Activated CD8-positive, alpha-beta memory T cell treated with anti-CD3 and anti-CD28 coated beads for 1 hour (primary cell): ENCODE results near the gene GALNT18.

ENCODE experiments used
- DNase-seq, 2 donors: peaks; one replicate each; pipeline ENCODE4 v3.0.0-alpha.2; 2020; ENCODE audit warnings: low read depth in 1 of 2; ENCODE audit errors: extremely low read depth in 1 of 2

The GALNT18 gene

GRCh38 chr11:11569936-11570491 is 51.8 kb downstream of the GALNT18 start:
- DNase-seq: no peak

- DNase-seq: no peak
These were observed 53.1 kb downstream of the GALNT18 start for GRCh38 chr11:11568651-11569229.

- DNase-seq: no peak
These were observed 53.7 kb downstream of the GALNT18 start for GRCh38 chr11:11567936-11568650.

GRCh38 chr11:11565636-11566035 is 56.2 kb downstream of the GALNT18 start:
- no peak for DNase-seq

GRCh38 chr11:11563200-11563975 is 58.4 kb downstream of the GALNT18 start:
- DNase-seq: no peak

- DNase-seq: no peak
These were observed 59.8 kb downstream of the GALNT18 start for GRCh38 chr11:11561991-11562390.

- no peak for DNase-seq
These were observed 63.0 kb downstream of the GALNT18 start for GRCh38 chr11:11558826-11559225.

- DNase-seq: no peak
These were observed 63.4 kb downstream of the GALNT18 start for GRCh38 chr11:11558396-11558795.

GRCh38 chr11:11555208-11555607 is 66.6 kb downstream of the GALNT18 start:
- DNase-seq: no peak

GRCh38 chr11:11553573-11553972 is 68.2 kb downstream of the GALNT18 start:
- DNase-seq: no peak

- no peak for DNase-seq
These were observed 69.2 kb downstream of the GALNT18 start for GRCh38 chr11:11552529-11553087.

GRCh38 chr11:11550534-11550933 is 71.3 kb downstream of the GALNT18 start:
- DNase-seq: no peak

- no peak for DNase-seq
These were observed 76.2 kb downstream of the GALNT18 start for GRCh38 chr11:11545285-11546275.

- no peak for DNase-seq
These were observed 78.1 kb downstream of the GALNT18 start for GRCh38 chr11:11543656-11544055.

- no peak for DNase-seq
These were observed 81.6 kb downstream of the GALNT18 start for GRCh38 chr11:11540157-11540556.

- DNase-seq: no peak
These were observed 83.4 kb downstream of the GALNT18 start for GRCh38 chr11:11538277-11538960.

GRCh38 chr11:11537871-11538270 is 83.9 kb downstream of the GALNT18 start:
- DNase-seq: no peak

- DNase-seq: no peak
These were observed 84.4 kb downstream of the GALNT18 start for GRCh38 chr11:11537372-11537771.

GRCh38 chr11:11536650-11537049 is 85.2 kb downstream of the GALNT18 start:
- DNase-seq: no peak

GRCh38 chr11:11535611-11536010 is 86.2 kb downstream of the GALNT18 start:
- DNase-seq: no peak
